ENCODE measurements around the gene BOK.

The BOK gene

GRCh38 chr2:241540771-241541561, 17.6 kb upstream of the BOK start:
- peak overlapping the region; percentile 45 for H3K27ac ChIP-seq (ENCODE audit: low read depth, low read length)
- peak overlapping the region; percentile 73 for H3K4me3 ChIP-seq (ENCODE audit: low read depth, low read length)
- H3K9me3 ChIP-seq (ENCODE audit: control insufficient read depth, insufficient read depth, low read length): no peaks in the 10 kb centered on the region
- H3K36me3 ChIP-seq (ENCODE audit: control insufficient read depth, insufficient read depth, low read length): no peaks in the 10 kb centered on the region
- peaks cover 7% of the 10 kb centered on the region; the same call in 1 of the 2 replicates for H3K4me1 ChIP-seq (ENCODE audit: control insufficient read depth, insufficient read depth, low read length)
- H3K27me3 ChIP-seq (ENCODE audit: control insufficient read depth, insufficient read depth, low read length): peaks cover 42% of the 10 kb centered on the region
- H3K9ac ChIP-seq (ENCODE audit: low read depth, low read length): peak overlapping the region; percentile 63; the same call in 1 of the 2 replicates

GRCh38 chr2:241541564-241542277, 16.8 kb upstream of the BOK start:
- no peak overlapping the region for H3K9ac ChIP-seq (ENCODE audit: low read depth, low read length)
- peaks cover 10% of the 10 kb centered on the region; the same call in 1 of the 2 replicates for H3K4me1 ChIP-seq (ENCODE audit: control insufficient read depth, insufficient read depth, low read length)
- H3K27ac ChIP-seq (ENCODE audit: low read depth, low read length): no peak overlapping the region
- H3K4me3 ChIP-seq (ENCODE audit: low read depth, low read length): peak overlapping the region; percentile 64
- H3K27me3 ChIP-seq (ENCODE audit: control insufficient read depth, insufficient read depth, low read length): peaks cover 47% of the 10 kb centered on the region
- H3K36me3 ChIP-seq (ENCODE audit: control insufficient read depth, insufficient read depth, low read length): no peaks in the 10 kb centered on the region
- no peaks in the 10 kb centered on the region for H3K9me3 ChIP-seq (ENCODE audit: control insufficient read depth, insufficient read depth, low read length)

GRCh38 chr2:241542278-241542605, 16.3 kb upstream of the BOK start:
- H3K9ac ChIP-seq (ENCODE audit: low read depth, low read length): no peak overlapping the region
- H3K4me3 ChIP-seq (ENCODE audit: low read depth, low read length): no peak overlapping the region
- H3K36me3 ChIP-seq (ENCODE audit: control insufficient read depth, insufficient read depth, low read length): no peaks in the 10 kb centered on the region
- H3K27me3 ChIP-seq (ENCODE audit: control insufficient read depth, insufficient read depth, low read length): peaks cover 47% of the 10 kb centered on the region
- no peaks in the 10 kb centered on the region for H3K9me3 ChIP-seq (ENCODE audit: control insufficient read depth, insufficient read depth, low read length)
- peaks cover 15% of the 10 kb centered on the region for H3K4me1 ChIP-seq (ENCODE audit: control insufficient read depth, insufficient read depth, low read length)
- no peak overlapping the region for H3K27ac ChIP-seq (ENCODE audit: low read depth, low read length)

GRCh38 chr2:241545106-241545505, 13.4 kb upstream of the BOK start:
- H3K27ac ChIP-seq (ENCODE audit: low read depth, low read length): no peak overlapping the region
- peaks cover 43% of the 10 kb centered on the region for H3K27me3 ChIP-seq (ENCODE audit: control insufficient read depth, insufficient read depth, low read length)
- no peak overlapping the region for H3K4me3 ChIP-seq (ENCODE audit: low read depth, low read length)
- H3K9ac ChIP-seq (ENCODE audit: low read depth, low read length): no peak overlapping the region
- no peaks in the 10 kb centered on the region for H3K36me3 ChIP-seq (ENCODE audit: control insufficient read depth, insufficient read depth, low read length)
- no peaks in the 10 kb centered on the region for H3K9me3 ChIP-seq (ENCODE audit: control insufficient read depth, insufficient read depth, low read length)
- H3K4me1 ChIP-seq (ENCODE audit: control insufficient read depth, insufficient read depth, low read length): peaks cover 17% of the 10 kb centered on the region

GRCh38 chr2:241545523-241546473, 12.7 kb upstream of the BOK start:
- H3K27me3 ChIP-seq (ENCODE audit: control insufficient read depth, insufficient read depth, low read length): peaks cover 36% of the 10 kb centered on the region
- H3K4me1 ChIP-seq (ENCODE audit: control insufficient read depth, insufficient read depth, low read length): peaks cover 10% of the 10 kb centered on the region
- no peak overlapping the region for H3K9ac ChIP-seq (ENCODE audit: low read depth, low read length)
- no peak overlapping the region for H3K4me3 ChIP-seq (ENCODE audit: low read depth, low read length)
- H3K9me3 ChIP-seq (ENCODE audit: control insufficient read depth, insufficient read depth, low read length): no peaks in the 10 kb centered on the region
- no peak overlapping the region for H3K27ac ChIP-seq (ENCODE audit: low read depth, low read length)
- H3K36me3 ChIP-seq (ENCODE audit: control insufficient read depth, insufficient read depth, low read length): no peaks in the 10 kb centered on the region

GRCh38 chr2:241546771-241547498, 11.6 kb upstream of the BOK start:
- Histone ChIP-seq H3K27ac (ENCODE audit: low read depth, low read length) (no peak overlapping the region), H3K4me3 (ENCODE audit: low read depth, low read length) (no peak overlapping the region), H3K27me3 (ENCODE audit: control insufficient read depth, insufficient read depth, low read length) (peaks cover 27% of the 10 kb centered on the region), H3K36me3 (ENCODE audit: control insufficient read depth, insufficient read depth, low read length) (no peaks in the 10 kb centered on the region), H3K4me1 (ENCODE audit: control insufficient read depth, insufficient read depth, low read length) (peaks cover 9% of the 10 kb centered on the region), H3K9me3 (ENCODE audit: control insufficient read depth, insufficient read depth, low read length) (no peaks in the 10 kb centered on the region), H3K9ac (ENCODE audit: low read depth, low read length) (no peak overlapping the region; the same call in 1 of the 2 replicates)

- no peak overlapping the region for H3K4me3 ChIP-seq (ENCODE audit: low read depth, low read length)
- no peaks in the 10 kb centered on the region for H3K9me3 ChIP-seq (ENCODE audit: control insufficient read depth, insufficient read depth, low read length)
- H3K9ac ChIP-seq (ENCODE audit: low read depth, low read length): no peak overlapping the region
- H3K4me1 ChIP-seq (ENCODE audit: control insufficient read depth, insufficient read depth, low read length): peaks cover 9% of the 10 kb centered on the region
- H3K27me3 ChIP-seq (ENCODE audit: control insufficient read depth, insufficient read depth, low read length): peaks cover 17% of the 10 kb centered on the region
- H3K27ac ChIP-seq (ENCODE audit: low read depth, low read length): no peak overlapping the region
- no peaks in the 10 kb centered on the region for H3K36me3 ChIP-seq (ENCODE audit: control insufficient read depth, insufficient read depth, low read length)
Measured at GRCh38 chr2:241547781-241548450, 10.6 kb upstream of the BOK start.

GRCh38 chr2:241548451-241548835, 10.1 kb upstream of the BOK start:
- Histone ChIP-seq H3K4me1 (ENCODE audit: control insufficient read depth, insufficient read depth, low read length) (peaks cover 9% of the 10 kb centered on the region), H3K4me3 (ENCODE audit: low read depth, low read length) (no peak overlapping the region), H3K9me3 (ENCODE audit: control insufficient read depth, insufficient read depth, low read length) (no peaks in the 10 kb centered on the region), H3K27me3 (ENCODE audit: control insufficient read depth, insufficient read depth, low read length) (0 out of 2 replicates have a peak, but pooled peaks cover 12% of the 10 kb centered on the region), H3K9ac (ENCODE audit: low read depth, low read length) (no peak overlapping the region), H3K27ac (ENCODE audit: low read depth, low read length) (no peak overlapping the region), H3K36me3 (ENCODE audit: control insufficient read depth, insufficient read depth, low read length) (no peaks in the 10 kb centered on the region)

GRCh38 chr2:241550616-241551580, 7.6 kb upstream of the BOK start:
- H3K9ac ChIP-seq (ENCODE audit: low read depth, low read length): no peak overlapping the region
- no peaks in the 10 kb centered on the region for H3K36me3 ChIP-seq (ENCODE audit: control insufficient read depth, insufficient read depth, low read length)
- H3K9me3 ChIP-seq (ENCODE audit: control insufficient read depth, insufficient read depth, low read length): no peaks in the 10 kb centered on the region
- H3K4me1 ChIP-seq (ENCODE audit: control insufficient read depth, insufficient read depth, low read length): peaks cover 12% of the 10 kb centered on the region
- H3K27me3 ChIP-seq (ENCODE audit: control insufficient read depth, insufficient read depth, low read length): 0 out of 2 replicates have a peak, but pooled peaks cover 5% of the 10 kb centered on the region
- H3K27ac ChIP-seq (ENCODE audit: low read depth, low read length): no peak overlapping the region
- no peak overlapping the region for H3K4me3 ChIP-seq (ENCODE audit: low read depth, low read length)

Measured in HUES48 (cell line).